PC-3 (cell line): ENCODE results near the gene COL15A1.

ENCODE experiments used
- CTCF ChIP-seq: fragments of 300-600 bp; sonication (generic); conservative IDR thresholded peaks from 2 replicates; pipeline ENCODE4 v1.5.1; 2017; ENCODE audit warnings: antibody characterized with exemption, low read depth, mild to moderate bottlenecking, low read length
- EZH2 ChIP-seq: fragments of 300-600 bp; sonication (generic); IDR thresholded peaks from one replicate; pipeline ENCODE4 v1.6.1; 2017; ENCODE audit warnings: antibody characterized with exemption, mild to moderate bottlenecking, low read length; ENCODE audit not compliant: unreplicated experiment
- EZH2phosphoT487 ChIP-seq: fragments of 300-600 bp; sonication (generic); IDR thresholded peaks from 2 replicates; pipeline ENCODE4 v1.6.1; 2018; ENCODE audit warnings: mild to moderate bottlenecking, antibody characterized with exemption, low read length, borderline replicate concordance

GRCh38 chr9:98974106-98974505, 30.4 kb downstream of the COL15A1 start:
- TF ChIP-seq CTCF (no peak), EZH2 (no peak), EZH2phosphoT487 (no peak)
